ENCODE data around the gene TULP4.
"Not testable (repeated sequence)": the region's sequence is repeated elsewhere in the genome, so short reads cannot be mapped to it uniquely, and the experiment has no call there.

The TULP4 gene

DNA sequence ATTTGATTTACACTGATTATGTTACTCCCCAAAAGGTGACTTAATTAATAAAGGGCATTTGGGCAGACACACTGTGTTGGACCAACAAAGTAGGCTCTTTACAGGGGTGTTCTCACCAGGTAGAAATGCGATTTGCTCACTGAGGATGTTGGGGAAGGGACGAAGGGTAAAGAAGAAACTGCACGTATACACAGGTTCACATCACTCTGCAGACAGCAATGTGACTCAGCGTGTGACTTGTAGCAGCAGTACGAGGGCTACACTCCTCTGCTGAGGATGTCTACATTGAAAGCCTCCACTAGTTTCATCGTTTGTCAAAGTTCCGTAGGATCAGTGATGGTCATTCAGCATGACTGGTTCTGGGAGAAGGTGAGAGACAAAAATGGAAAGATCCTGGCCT is 194.9 kb downstream of the TULP4 start:
- DNase-seq, result no peak

DNA sequence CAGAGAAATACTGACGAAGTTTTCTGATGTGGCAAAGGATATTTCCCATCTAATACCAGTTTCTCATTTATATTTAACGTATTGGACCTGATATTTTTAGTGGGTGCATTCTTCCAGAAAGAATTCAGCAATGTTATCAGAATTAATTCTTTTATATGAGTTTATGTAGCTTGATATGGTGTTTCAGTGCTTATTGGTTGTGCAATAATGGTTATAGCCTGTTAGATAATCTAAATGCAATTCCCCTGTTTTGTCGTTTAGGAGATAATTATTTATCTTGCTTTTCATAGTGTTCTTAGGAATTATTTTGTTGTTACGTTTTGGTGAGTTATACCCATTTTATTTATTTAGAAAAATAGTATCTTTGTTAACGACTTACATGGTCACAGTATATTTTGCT is 196.2 kb downstream of the TULP4 start:
- no peak for DNase-seq

DNA sequence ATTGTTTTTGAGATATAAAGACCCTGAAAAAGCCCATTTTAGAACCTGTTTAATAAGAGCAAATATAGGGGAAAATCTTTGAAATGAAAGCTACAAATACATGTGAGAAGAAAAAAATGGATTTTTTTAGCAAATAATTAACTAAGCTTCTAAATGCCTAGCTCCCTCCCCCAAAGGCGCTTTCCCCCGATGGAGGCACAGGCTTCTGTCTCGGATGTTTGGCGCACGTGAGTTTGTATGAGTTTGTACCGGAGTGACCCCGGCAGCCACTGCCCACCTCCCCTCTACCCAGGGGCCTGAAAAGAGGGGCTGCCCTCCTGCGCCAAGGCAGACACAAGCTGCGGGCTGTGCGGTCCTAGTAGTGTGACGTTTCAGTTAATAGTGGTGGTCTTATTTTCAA is 197.2 kb downstream of the TULP4 start:
- no peak for DNase-seq

DNA sequence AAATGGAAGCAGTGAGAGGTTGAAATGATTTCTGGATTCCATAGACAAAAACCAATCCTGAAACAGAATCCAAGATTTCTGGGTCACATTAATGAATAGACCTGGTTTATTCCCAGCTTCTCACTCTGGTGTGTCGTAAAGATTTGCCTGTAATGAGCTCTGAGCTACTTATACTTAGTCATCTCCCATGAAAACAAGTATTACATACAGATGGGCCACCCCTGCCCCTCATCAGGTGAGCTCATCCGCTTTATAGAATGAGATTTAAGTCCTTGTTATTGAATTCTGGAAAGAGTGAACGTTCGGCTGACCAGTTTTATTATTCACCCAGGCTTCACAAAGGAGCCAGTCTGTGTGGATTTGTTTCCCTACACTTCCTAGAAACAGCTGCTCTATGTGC is 200.5 kb downstream of the TULP4 start:
- DNase-seq, result no peak

DNA sequence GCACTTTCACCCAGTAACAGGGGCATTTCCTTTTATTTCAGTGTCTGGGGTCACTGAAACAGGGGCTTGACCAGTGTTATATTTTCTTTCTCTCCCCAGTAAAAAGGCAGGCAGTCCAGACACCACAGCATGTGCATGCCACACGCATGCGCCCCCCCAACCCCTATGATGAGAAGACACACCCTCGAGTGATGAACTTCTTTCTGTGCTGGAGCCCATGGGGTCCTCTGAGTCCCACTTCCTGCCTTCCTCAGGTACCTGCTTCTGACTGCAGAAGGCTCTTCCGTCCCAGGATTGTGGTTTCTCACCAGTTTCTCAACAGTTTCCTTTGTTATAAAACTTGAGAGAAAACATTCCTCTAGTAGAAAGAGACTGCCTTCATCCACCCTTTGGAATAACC is 201.9 kb downstream of the TULP4 start:
- no peak for DNase-seq

DNA sequence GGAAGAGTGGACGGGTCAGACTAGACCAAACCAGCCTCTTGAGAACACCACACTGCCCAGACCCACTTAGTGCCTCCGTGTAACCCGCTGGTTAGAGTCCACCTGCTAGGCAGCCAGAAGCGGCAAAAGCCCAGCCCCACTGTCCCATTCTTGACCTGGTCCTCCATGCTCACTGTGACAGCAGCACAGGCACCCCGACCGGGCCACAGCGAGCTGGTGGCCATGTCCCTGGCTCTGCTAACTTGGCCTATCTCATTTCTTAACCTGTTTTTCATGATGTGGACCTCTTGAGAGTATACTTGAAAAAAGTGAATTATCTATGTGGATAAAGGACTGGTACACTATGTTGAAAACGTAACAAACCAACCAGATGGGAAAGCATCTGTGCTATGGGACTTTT is 202.7 kb downstream of the TULP4 start:
- no peak for DNase-seq

DNA sequence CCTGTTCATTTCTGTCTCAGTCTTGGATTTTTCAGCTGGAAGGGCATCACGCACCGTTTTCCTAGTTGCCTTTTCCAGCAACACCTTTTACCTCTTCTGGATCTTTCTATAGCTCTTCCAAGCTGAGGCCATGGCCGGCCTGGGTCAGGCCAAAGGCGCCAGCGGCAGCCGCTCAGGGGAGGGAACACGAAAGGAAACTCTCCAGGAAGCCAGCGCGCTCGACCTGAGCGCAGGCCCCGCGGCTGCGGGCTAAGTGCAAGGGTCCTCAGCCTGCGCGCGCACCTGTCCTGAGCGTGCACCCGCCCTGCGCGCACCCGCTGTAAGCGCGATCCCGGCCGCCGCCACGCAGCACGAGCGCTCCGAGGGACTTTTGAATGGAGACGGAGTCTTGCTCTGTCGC is 203.8 kb downstream of the TULP4 start:
- no peak for DNase-seq

DNA sequence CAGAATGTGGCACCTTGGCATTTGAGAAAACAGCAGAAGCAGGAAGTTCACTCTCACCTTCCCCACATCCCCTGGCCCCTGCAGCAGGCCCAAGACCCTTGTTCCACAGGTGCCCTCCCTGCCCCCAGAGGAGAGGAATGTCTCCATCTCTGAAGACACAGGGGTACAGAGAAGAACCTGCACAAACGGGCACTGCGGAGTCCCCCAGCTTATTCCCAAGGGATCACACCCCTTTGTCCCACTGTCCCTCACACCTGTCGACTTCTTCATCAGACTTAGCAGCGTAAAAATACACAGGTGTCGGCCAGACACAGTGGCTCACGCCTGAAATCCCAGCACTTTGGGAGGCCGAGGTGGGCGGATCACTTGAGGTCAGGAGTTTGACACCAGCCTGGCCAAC is 204.8 kb downstream of the TULP4 start:
- no peak for DNase-seq

DNA sequence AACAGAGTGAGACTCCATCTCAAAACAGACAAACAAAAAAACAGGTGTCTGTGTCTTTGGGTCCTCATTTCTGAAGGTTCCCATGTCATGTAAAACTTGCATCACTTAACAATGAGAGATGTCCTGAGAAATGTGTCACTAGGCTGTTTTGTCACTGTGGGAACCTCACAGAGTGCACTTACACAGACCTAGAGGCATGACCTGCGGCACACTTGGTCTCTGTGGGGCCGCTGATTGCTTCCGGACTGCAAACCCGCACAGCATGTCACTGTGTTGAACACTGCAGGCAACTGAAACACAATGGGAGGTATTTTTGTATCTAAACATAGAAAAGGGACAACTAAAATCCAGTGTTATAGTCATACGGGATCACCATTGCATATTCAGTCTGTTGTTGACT is 205.3 kb downstream of the TULP4 start:
- no peak for DNase-seq

DNA sequence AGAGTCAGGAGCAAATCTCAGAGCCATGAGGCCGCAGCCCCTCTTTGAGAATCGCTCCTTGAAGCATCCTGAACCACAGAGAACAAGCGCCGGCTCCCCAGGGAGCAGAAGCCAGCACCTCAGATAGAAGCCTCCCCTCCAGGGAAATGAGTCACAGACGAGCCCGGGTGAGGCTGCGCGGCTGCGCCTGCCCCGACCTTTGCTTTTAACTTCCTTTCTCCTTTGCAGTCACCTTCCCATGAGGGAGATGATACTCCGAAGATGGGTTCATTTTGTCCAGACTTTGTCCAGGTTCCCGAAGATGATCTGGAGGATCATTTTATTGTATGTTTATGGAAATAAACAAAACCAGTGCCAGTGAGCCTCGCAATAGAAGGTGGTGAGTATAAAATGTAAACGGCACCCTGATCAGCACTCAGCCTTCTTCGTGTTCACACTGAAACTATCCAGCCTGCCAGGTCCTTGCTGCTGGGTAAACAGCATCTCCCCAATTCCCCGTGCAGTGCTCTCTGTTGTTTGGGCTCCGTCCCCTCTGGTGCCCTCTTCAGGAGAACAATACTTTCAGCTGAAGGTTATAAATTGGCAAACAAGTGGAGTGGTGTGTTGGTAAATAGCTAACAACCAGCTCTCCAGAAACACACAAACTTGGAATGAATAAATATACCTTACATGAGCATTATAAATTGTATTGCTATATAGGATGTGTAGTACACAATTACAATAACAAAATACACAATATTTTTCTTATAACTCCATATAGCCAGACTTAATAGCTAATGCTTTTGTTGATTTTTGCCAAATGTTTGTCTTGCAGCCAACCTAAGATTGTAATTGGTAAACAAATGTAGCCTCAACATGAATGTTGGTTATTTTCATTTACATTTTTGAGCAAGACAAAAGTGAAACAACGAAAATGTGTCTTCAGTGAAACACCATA is 206.2 kb downstream of the TULP4 start:
- peak; percentile 88 for DNase-seq

DNA sequence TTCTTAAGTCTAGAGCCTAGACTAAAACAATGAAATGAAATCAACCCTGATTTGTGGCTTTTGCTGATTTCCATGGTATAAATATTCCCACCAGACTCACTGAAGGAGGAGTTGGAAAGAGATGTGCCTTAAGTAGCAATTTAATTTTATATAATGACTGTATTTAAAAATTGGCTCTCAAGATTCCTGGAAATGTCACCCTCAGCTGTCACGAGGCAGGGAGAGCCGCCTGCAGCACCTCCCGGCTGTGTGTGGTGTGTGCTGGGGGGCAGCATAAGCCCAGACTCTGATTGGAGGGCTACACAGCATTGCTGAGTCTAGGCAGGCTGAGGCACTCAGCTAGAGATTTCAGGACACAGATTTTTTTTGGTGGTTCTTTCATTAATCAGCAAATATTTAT is 207.0 kb downstream of the TULP4 start:
- DNase-seq, result no peak

DNA sequence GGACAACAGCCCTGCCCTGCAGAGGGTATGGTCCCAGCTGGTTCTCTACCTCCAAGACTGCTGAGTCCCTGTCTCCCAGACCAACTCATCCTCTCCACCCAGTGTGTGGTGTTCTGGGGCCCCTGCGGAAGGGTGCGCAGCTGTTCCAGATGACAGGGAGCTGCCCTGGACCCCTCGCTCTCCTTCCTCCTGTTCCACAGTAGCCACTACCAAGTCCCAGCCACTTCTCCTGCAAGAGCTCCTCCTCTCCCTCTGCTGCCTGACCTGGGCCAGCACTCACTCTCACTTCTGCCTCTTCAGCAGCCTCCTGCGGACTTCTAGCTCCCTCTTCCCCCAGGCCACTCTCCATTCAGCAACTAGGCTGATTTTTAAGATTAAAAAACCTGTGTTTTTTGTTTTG is 207.5 kb downstream of the TULP4 start:
- DNase-seq, result no peak

DNA sequence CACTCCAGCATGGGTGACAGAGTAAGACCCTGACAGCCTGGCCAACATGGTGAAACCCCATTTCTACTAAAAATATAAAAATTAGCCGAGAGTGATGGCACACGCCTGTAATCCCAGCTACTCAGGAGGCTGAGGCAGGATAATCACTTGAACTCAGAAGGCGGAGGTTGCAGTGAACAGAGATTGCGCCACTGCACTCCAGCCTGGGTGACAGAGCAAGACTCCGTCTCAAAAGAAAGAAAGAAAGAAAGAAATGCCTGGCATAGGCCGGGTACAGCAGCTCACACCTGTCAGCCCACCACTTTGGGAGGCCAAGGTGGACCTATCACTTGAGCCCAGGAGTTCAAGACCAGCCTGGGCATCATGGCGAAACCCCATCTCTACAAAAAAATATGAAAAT is 208.7 kb downstream of the TULP4 start:
- not testable (repeated sequence) for DNase-seq

DNA sequence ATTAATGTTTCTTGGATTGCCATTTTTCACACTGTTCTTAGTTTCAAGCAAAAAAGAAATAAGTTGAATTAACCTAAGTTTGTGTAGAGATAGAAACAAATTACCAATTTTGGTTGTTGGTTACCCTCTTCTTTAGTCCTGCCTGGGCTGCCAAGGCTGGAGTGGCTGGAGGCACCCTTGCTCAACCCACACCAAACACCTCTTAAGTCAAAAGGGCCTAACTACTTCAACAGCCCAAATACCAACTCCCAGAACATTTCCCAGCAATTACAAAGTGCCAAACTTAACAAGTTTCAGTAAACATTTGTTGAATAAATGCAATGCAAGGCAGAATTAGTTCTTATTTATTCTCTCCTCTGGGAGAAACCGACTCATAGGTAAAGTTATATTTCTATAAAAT is 209.5 kb downstream of the TULP4 start:
- DNase-seq, result no peak

DNA sequence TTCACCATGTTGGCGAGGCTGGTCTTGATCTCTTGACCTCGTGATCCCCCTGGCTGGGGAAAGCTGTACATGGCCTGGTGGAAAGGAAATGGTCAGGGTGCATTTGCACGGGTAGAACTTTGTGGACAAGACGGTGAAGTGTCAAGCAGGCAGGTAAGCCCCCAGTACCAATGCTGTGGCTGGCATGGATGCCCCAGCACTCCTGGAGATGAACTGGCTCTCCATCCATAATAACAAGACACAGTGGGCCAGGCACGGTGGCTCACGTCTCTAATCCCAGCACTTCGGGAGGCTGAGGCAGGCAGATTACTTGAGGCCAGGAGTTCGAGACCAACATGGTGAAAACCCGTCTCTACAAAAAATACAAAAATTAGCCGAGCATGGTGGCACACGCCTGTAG is 210.4 kb downstream of the TULP4 start:
- no peak for DNase-seq

DNA sequence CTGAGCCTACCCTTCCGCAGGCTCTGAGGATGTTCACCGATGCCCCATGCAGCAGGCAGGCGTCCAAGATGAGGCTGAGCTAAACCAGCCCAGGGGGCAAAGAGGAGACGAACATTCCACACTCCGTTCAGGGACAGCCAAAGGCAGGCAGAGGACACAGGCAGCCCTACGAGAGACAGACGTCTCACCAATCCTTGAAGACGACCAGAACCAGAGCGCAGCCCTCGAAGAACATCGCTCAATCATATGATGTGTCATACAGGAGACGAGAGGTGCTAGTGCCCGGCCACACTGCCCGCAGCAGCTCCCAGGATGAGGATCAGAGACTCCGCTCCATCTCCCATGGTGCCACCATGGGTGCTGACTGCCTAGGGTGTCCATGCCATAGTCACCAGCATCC is 212.0 kb downstream of the TULP4 start:
- no peak for DNase-seq

DNA sequence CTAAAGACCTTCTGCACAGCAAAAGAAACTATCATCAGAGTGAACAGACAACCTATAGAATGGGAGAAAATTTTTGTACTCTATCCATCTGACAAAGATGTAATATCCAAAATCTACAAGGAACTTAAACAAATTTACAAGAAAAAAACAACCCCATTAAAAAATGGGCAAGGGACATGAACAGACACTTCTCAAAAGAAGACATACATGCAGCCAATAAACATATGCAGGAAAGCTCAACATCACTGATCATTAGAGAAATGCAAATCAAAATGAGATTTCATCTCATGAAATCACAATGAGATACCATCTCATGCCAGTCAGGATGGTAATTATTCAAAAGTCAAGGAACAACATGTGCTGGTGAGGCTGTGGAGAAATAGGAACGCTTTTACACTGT is 215.6 kb downstream of the TULP4 start:
- not testable (repeated sequence) for DNase-seq

DNA sequence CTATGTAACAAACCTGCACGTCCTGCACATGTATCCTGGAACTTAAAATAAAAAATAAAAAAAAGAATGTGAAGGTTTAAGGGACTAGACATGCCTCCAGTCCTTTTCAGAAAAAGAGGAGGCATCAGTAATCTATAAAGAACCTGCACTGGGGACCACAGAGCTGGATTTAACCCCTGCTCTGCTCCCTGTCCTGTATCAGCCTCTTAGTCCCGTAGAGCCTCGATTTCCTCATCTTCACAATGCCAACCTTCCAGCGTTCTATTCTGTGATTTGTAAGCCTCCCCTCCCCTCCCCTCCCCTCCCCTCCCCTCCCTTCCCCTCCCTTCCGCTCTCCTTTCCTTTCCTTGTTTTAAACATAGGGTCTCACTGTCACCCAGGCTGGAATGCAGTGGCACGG is 216.6 kb downstream of the TULP4 start:
- DNase-seq, result no peak

DNA sequence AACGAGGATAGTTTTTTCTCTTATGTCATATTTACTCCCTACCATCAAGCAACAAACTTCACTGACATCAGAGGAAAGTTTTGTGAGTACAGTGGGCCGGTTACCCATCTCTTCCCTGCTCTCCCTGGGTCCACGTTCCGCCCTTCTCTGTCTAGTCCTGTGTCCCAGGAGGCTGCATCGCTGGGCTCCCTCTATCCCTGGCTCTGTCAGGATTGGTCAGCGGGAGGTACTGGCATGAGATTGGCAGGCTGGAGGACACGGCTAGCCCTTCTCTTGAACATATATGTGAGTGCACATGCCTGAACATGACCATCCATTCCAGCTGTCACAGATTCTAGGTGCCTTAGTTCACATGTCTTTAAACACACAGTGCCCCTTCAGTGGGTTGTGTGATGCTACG is 217.4 kb downstream of the TULP4 start:
- DNase-seq, result no peak

DNA sequence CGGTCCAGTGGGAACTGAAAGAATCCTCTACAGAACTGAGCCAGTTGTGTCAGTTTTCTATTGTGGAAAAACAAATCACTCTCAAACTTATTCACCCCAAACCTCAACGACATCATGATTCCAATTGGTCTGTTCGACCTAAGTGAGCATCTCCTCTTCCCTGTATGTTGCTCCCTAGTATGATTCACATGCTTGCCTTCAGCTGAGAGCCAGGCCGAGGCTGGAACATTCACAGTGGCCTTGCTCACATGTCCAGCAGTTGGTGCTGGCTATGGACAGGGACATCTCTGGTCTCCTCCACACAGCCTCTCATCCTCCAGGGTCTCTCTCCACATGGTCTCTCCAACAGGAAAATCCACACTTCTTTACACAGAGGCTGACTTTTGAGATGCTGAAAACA is 219.3 kb downstream of the TULP4 start:
- no peak for DNase-seq

DNA sequence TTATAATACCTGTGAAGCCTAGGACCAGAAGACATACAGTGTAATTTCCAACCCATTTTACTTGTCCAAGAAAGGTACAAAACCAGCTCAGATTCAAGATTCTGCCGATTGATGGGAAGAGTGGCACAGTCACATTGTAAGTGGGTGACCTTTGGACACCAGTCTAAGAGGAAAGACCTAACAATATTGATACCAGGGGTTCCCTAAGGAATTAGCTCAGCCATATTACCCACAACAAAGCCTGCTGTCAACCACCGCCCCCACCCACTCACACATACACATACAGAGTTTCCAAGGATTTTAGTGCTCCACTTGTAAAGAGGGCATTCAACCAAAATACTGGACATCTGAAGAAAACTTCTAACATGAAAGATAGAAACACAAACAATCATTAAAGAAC is 219.7 kb downstream of the TULP4 start:
- no peak for DNase-seq

DNA sequence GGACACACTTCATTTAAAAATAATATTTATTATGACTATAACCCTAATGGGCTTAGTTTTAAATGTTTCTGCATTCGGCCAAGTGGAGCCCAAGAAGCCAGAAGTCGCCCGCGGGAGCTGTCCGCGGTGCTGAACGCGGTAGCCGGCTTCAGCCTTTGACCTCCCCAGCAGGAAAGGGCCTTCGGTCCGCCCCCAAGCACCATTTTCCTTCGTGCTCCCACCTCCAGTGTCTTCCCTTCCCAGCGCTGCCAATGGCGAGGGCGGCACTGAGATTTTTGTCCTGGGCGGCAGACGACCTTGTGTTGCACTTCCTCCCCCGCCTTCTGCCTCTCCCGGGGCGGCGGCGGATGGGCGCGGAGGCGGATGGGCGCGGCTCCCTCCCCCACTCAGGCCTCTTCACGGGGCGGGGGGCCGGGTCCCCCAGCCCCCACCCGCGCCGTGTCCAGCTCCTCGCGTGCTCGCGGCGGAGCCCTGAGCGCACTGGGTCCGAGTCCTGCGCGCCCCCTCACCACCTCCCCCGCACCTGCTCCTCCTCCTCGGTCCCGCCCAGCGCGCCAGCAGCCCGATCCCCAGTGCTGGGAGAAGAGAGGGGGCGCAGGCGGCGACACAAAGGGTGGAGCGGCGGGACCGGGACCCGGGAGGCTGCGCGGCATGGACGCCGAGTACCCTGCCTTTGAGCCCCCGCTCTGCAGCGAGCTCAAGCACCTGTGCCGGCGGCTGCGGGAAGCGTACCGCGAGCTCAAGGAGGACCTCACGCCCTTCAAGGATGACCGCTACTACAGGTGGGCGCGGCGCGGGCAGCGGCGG is 224.0 kb downstream of the TULP4 start:
- peak; percentile 65 for DNase-seq

DNA sequence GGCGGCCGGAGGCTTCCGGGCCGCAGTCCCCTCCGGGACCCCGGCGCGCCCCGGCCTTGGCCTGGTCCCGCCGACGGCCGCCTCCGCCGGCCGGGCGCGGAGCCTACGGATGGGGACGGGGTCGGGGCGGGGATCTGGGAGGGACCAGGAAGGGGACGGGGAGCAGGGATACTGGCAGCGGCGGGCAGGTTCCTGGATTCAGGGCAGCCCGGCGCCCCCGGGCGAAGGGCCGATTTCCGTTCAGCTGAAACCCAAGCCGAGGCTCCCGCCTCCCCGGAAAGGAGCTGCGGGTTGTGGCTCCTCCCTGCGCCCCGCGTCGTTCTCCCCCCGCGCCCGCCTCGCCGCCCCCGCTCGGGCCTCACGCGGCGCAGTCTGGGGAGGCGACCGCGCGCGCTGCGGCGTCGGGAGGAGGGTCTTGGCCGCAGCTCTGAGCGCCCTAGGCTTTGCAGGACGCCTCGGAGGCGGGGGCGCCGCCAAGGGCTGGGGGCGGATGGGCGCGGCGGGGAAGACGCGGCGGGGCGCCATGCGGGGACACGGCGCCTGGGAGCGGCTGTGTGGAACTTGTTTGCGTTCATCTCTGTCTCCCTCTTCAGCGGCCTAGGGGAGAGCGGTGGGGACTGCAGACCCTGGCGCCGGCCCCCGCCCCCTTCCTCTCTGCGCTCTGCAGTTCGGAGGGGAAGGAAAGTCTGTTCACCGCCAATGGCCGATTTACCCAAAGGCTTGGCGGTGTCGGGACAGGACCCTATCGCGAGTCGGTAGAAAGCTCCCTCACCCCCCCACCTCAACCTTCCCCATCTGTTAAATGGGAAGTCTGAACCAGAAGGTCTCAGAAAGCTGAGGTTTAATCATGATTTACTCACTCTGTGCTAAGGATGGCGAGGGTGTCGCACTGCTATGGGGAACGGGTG is 224.9 kb downstream of the TULP4 start:
- no peak for DNase-seq
